CD14-positive monocyte (primary cell): ENCODE measurements around the gene SF3B3. TPM values are rescaled to one million over a fixed set of nuclear protein-coding genes. Genes with fewer than 3 reads are reported as not detected.

ENCODE experiments used
- DNase-seq, 3 donors: peaks; one replicate each; pipeline ENCODE4 v3.0.0-alpha.2; 2011 to 2022
- H2AFZ ChIP-seq: 2 replicates; pipeline ENCODE4 v1.6.0; 2012; ENCODE audit warnings: mild to moderate bottlenecking, low read depth, low read length, inconsistent platforms; ENCODE audit not compliant: insufficient read depth, poor library complexity, severe bottlenecking
- H3K27ac ChIP-seq, 2 donors: 1 replicate in 1 of 2; 2 replicates in 1 of 2; pipeline ENCODE4 v1.5.1; 2012 to 2013; ENCODE audit warnings: low read length in 2 of 2, control low read depth in 1 of 2, inconsistent platforms in 1 of 2, low read depth in 1 of 2, mild to moderate bottlenecking in 1 of 2
- H3K27me3 ChIP-seq, 2 donors: one replicate each; pipeline versions ENCODE4 v1.6.0 to v1.6.1; 2011 to 2013; ENCODE audit warnings: low read length in 2 of 2; ENCODE audit not compliant: control insufficient read depth in 2 of 2, insufficient read depth in 2 of 2
- H3K36me3 ChIP-seq, 2 donors: replicated peaks in 1 of 2; 1 replicate in 1 of 2; 2 replicates in 1 of 2; pipeline versions ENCODE4 v1.5.1 to v1.6.1; 2012 to 2013; ENCODE audit warnings: low read length in 2 of 2, control low read depth in 1 of 2, inconsistent platforms in 1 of 2, mild to moderate bottlenecking in 1 of 2; ENCODE audit not compliant: insufficient read depth in 2 of 2, control insufficient read depth in 1 of 2
- H3K4me1 ChIP-seq, 2 donors: 1 replicate in 1 of 2; 2 replicates in 1 of 2; pipeline versions ENCODE4 v1.5.1 to v1.6.1; 2012 to 2013; ENCODE audit warnings: low read length in 2 of 2, control low read depth in 1 of 2, inconsistent platforms in 1 of 2, mild to moderate bottlenecking in 1 of 2, moderate library complexity in 1 of 2; ENCODE audit not compliant: insufficient read depth in 2 of 2, control insufficient read depth in 1 of 2
- H3K4me2 ChIP-seq: replicated peaks from 2 replicates; pipeline ENCODE3; 2012; ENCODE audit warnings: low read length, moderate library complexity, mild to moderate bottlenecking; ENCODE audit not compliant: poor library complexity, severe bottlenecking; ENCODE audit errors: extremely low read depth
- H3K4me3 ChIP-seq, 3 experiments: fragments of 200-600 bp in 1 of 3; sonication (generic) in 1 of 3; replicated peaks in 1 of 3; 1 replicate in 2 of 3; 2 replicates in 1 of 3; pipeline ENCODE4 v1.5.1; 2011 to 2013; ENCODE audit warnings: low read length in 3 of 3, mild to moderate bottlenecking in 3 of 3, control low read depth in 2 of 3, low read depth in 2 of 3, inconsistent platforms in 1 of 3, moderate library complexity in 1 of 3
- H3K79me2 ChIP-seq: 2 replicates; pipeline ENCODE4 v1.6.0; 2012; ENCODE audit warnings: mild to moderate bottlenecking, control low read depth, inconsistent platforms, low read length, moderate library complexity; ENCODE audit not compliant: insufficient read depth
- H3K9ac ChIP-seq: 2 replicates; pipeline ENCODE4 v1.6.0; 2017; ENCODE audit warnings: low read length, mild to moderate bottlenecking; ENCODE audit not compliant: insufficient read depth, poor library complexity, severe bottlenecking
- H3K9me3 ChIP-seq, 2 donors: replicated peaks in 1 of 2; 1 replicate in 1 of 2; 2 replicates in 1 of 2; pipeline versions ENCODE4 v1.5.1 to v1.6.1; 2012 to 2013; ENCODE audit warnings: low read length in 2 of 2, control low read depth in 1 of 2; ENCODE audit not compliant: control insufficient read depth in 1 of 2, insufficient read depth in 1 of 2
- H4K20me1 ChIP-seq: 2 replicates; pipeline ENCODE4 v1.6.0; 2012; ENCODE audit warnings: mild to moderate bottlenecking, low read length, control low read depth, moderate library complexity; ENCODE audit not compliant: insufficient read depth
- H3K27ac Mint-ChIP-seq, 7 donors: one replicate each; pipeline ENCODE4 v1.8.0; 2020; ENCODE audit warnings: mild to moderate bottlenecking in 7 of 7, mixed read lengths in 7 of 7, moderate library complexity in 6 of 7, inconsistent platforms in 2 of 7
- H3K27me3 Mint-ChIP-seq, 3 donors: one replicate each; pipeline ENCODE4 v1.8.0; 2021 to 2022; ENCODE audit warnings: low read depth in 3 of 3, mild to moderate bottlenecking in 3 of 3, mixed read lengths in 3 of 3, moderate library complexity in 3 of 3, inconsistent platforms in 1 of 3
- H3K36me3 Mint-ChIP-seq, 2 donors: one replicate each; pipeline ENCODE4 v1.8.0; 2020; ENCODE audit warnings: mixed read lengths in 2 of 2, inconsistent platforms in 1 of 2, mild to moderate bottlenecking in 1 of 2
- H3K4me1 Mint-ChIP-seq: one replicate; pipeline ENCODE4 v1.8.0; 2020; ENCODE audit warnings: mild to moderate bottlenecking, mixed read lengths
- H3K4me3 Mint-ChIP-seq, 2 donors: one replicate each; pipeline ENCODE4 v1.8.0; 2020; ENCODE audit warnings: mild to moderate bottlenecking in 2 of 2, mixed read lengths in 2 of 2, moderate library complexity in 1 of 2
- H3K9me3 Mint-ChIP-seq, 7 donors: one replicate each; pipeline ENCODE4 v1.8.0; 2020 to 2022; ENCODE audit warnings: mixed read lengths in 7 of 7, mild to moderate bottlenecking in 6 of 7, moderate library complexity in 6 of 7, inconsistent platforms in 2 of 7
- CTCF ChIP-seq: fragments of 200-600 bp; IDR thresholded peaks from one replicate; pipeline ENCODE4 v1.8.0; 2022; ENCODE audit warnings: antibody characterized with exemption, mild to moderate bottlenecking
- WGBS: methylation state at CpG from one replicate; pipeline ENCODE4 v1.1.5; 2013; ENCODE audit warnings: missing lambda C conversion rate; ENCODE audit not compliant: insufficient coverage; 5-methylcytosine and 5-hydroxymethylcytosine counted together
- intact Hi-C, 2 donors: fragments of 100-400 bp; cut with micrococcal nuclease; formaldehyde crosslinking; loops; one replicate each; pipeline versions ENCODE4 v1.15.0 to v1.15.1; 2023
- polyA plus RNA-seq, 3 donors: library from polyadenylated mRNA; depleted of rRNA in 1 of 3; unstranded in 2 of 3; stranded (reverse) in 1 of 3; fragments of 300-500 nt in 2 of 3; fragments of >200 nt in 1 of 3; fragmentation: Illumina TruSeq in 2 of 3; gene quantifications; 1 replicate in 2 of 3; 2 replicates in 1 of 3; pipeline ENCODE4 v1.2.3, GENCODE V29; 2012 to 2021

Gene SF3B3
- polyA plus RNA-seq, 3 donors: 34.2 to 52.3 (median 42.1) TPM

GRCh38 chr16:70573451-70574121, 50.0 kb downstream of the SF3B3 start:
- H3K4me1 Mint-ChIP-seq: peaks cover 21% of the 10 kb centered on the region
- peaks cover 14 to 17% of the 10 kb centered on the region in 2 donors for H3K4me1 ChIP-seq
- peaks cover 22% of the 10 kb centered on the region for H4K20me1 ChIP-seq
- H3K27ac ChIP-seq: peak overlapping the region in 1 of 2 donors; percentile 41
- H3K36me3 ChIP-seq: peaks cover 53 to 69% of the 10 kb centered on the region in 2 donors
- H3K9me3 Mint-ChIP-seq: no peaks in the 10 kb centered on the region
- H3K27me3 ChIP-seq: no peaks in the 10 kb centered on the region
- no peak overlapping the region for H3K4me2 ChIP-seq
- H2AFZ ChIP-seq: no peak overlapping the region
- WGBS: 84% methylated on average over 4 of the region's 5 CpGs
- no peak for DNase-seq
- no peaks in the 10 kb centered on the region for H3K27me3 Mint-ChIP-seq
- intact Hi-C loops: no loop called here
- H3K4me3 ChIP-seq: no peak overlapping the region
- H3K27ac Mint-ChIP-seq: peak overlapping the region in 5 of 7 donors; percentile 10 to 81 (median 48)
- no peak for TF ChIP-seq CTCF
- H3K9me3 ChIP-seq: no peaks in the 10 kb centered on the region
- peaks cover 57 to 64% of the 10 kb centered on the region in 2 donors for H3K36me3 Mint-ChIP-seq
- H3K79me2 ChIP-seq: no peaks in the 10 kb centered on the region
- H3K9ac ChIP-seq: no peak overlapping the region
- no peak overlapping the region for H3K4me3 Mint-ChIP-seq

- no peak for TF ChIP-seq CTCF
- Histone ChIP-seq H3K9me3 (no peaks in the 10 kb centered on the region), H3K9ac (no peak overlapping the region), H3K27ac (no peak overlapping the region), H2AFZ (no peak overlapping the region), H3K4me1 (peaks cover 14 to 17% of the 10 kb centered on the region in 2 donors), H3K79me2 (no peaks in the 10 kb centered on the region), H3K4me3 (no peak overlapping the region), H4K20me1 (peaks cover 14% of the 10 kb centered on the region), H3K4me2 (no peak overlapping the region), H3K27me3 (no peaks in the 10 kb centered on the region), H3K36me3 (peaks cover 41 to 57% of the 10 kb centered on the region in 2 donors)
- intact Hi-C loops: no loop called here
- H3K36me3 Mint-ChIP-seq: peaks cover 46 to 53% of the 10 kb centered on the region in 2 donors
- peaks cover 21% of the 10 kb centered on the region for H3K4me1 Mint-ChIP-seq
- DNase-seq: no peak
- H3K4me3 Mint-ChIP-seq: no peak overlapping the region
- H3K27me3 Mint-ChIP-seq: no peaks in the 10 kb centered on the region
- 92% methylated on average over 3 of the region's 8 CpGs for WGBS
- H3K9me3 Mint-ChIP-seq: no peaks in the 10 kb centered on the region
- peak overlapping the region in 2 of 7 donors; percentile 41 to 64 for H3K27ac Mint-ChIP-seq
These were observed 51.1 kb downstream of the SF3B3 start for GRCh38 chr16:70574595-70575271.
